Ascending aorta (tissue), 2 donors: ENCODE data around the gene FUT1. TPM values are rescaled to one million over a fixed set of nuclear protein-coding genes. Genes with fewer than 3 reads are reported as not detected.

Source experiments
- DNase-seq, 2 donors: peaks; one replicate each; pipeline ENCODE4 v3.0.0-alpha.2; 2019; ENCODE audit warnings: low spot score in 2 of 2
- H3K27ac ChIP-seq, 2 donors: fragments of 200-600 bp; sonication (generic); one replicate each; pipeline ENCODE4 v1.5.1; 2016 to 2017; ENCODE audit warnings: mild to moderate bottlenecking in 1 of 2
- H3K27me3 ChIP-seq: fragments of 200-600 bp; sonication (generic); one replicate; pipeline ENCODE4 v1.5.1; 2017
- H3K36me3 ChIP-seq, 2 donors: fragments of 200-600 bp; sonication (generic); one replicate each; pipeline ENCODE4 v1.5.1; 2016
- H3K4me1 ChIP-seq, 2 donors: fragments of 200-600 bp; sonication (generic); one replicate each; pipeline ENCODE4 v1.5.1; 2016 to 2017; ENCODE audit warnings: mild to moderate bottlenecking in 1 of 2
- H3K4me3 ChIP-seq, 2 donors: fragments of 200-600 bp; sonication (generic); one replicate each; pipeline ENCODE4 v1.5.1; 2016 to 2017; ENCODE audit warnings: mild to moderate bottlenecking in 1 of 2
- H3K9me3 ChIP-seq, 2 donors: fragments of 200-600 bp; sonication (generic); one replicate each; pipeline ENCODE4 v1.5.1; 2016
- intact Hi-C: fragments of 100-400 bp; cut with DNase I; formaldehyde crosslinking; loops from one replicate; pipeline ENCODE4 v1.15.1; 2023
- total RNA-seq: library from RNA; depleted of rRNA; stranded (reverse); fragments of >200 nt; gene quantifications from one replicate; pipeline ENCODE4 v1.1.0, GENCODE V29; 2016
- TF ChIP-seq, protein P1 (sequence below), 3 experiments: fragments of 200-600 bp in 2 of 3; fragments of 450-650 bp in 1 of 3; sonication (generic) in 2 of 3; IDR thresholded peaks; one replicate each; pipeline ENCODE4 v1.5.1; 2016 to 2019; ENCODE audit warnings: antibody characterized with exemption in 3 of 3, mild to moderate bottlenecking in 1 of 3, moderate library complexity in 1 of 3

Gene FUT1
- total RNA-seq, 1 donor from 2014 or later = 3.8 TPM

DNA sequence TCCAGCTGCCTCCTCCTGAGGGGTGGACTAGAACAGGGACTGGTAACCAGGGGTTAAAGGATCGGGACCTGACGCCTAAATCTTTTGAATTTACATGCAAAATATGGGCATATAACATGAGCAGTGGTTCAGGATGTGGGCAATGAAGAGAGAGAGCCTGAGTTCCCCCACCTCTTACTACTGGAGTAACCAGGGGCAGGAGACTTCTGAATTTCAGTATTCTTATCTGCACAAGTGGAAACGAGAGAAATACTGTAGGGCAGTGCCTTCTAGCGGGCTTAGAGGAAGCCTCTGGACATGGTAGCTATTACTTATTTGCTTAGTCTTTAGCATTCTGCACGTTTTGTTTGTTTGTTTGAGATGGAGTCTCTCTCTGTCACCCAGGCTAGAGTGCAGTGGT lies 32.1 kb upstream of the FUT1 start:
- Histone ChIP-seq H3K4me3 (no peak overlapping the region), H3K9me3 (no peaks in the 10 kb centered on the region), H3K36me3 (no peaks in the 10 kb centered on the region), H3K4me1 (no peaks in the 10 kb centered on the region), H3K27me3 (no peaks in the 10 kb centered on the region), H3K27ac (no peak overlapping the region)
- intact Hi-C loops = loop anchor here (10.0 kb wide), 2 partner anchors 140 to 360 kb away; partner anchors contain the start of gene CA11
- TF ChIP-seq, protein P1, sequence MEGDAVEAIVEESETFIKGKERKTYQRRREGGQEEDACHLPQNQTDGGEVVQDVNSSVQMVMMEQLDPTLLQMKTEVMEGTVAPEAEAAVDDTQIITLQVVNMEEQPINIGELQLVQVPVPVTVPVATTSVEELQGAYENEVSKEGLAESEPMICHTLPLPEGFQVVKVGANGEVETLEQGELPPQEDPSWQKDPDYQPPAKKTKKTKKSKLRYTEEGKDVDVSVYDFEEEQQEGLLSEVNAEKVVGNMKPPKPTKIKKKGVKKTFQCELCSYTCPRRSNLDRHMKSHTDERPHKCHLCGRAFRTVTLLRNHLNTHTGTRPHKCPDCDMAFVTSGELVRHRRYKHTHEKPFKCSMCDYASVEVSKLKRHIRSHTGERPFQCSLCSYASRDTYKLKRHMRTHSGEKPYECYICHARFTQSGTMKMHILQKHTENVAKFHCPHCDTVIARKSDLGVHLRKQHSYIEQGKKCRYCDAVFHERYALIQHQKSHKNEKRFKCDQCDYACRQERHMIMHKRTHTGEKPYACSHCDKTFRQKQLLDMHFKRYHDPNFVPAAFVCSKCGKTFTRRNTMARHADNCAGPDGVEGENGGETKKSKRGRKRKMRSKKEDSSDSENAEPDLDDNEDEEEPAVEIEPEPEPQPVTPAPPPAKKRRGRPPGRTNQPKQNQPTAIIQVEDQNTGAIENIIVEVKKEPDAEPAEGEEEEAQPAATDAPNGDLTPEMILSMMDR (IDR thresholded peaks at IDR 0.05) = no peak
- DNase-seq = no peak

DNA sequence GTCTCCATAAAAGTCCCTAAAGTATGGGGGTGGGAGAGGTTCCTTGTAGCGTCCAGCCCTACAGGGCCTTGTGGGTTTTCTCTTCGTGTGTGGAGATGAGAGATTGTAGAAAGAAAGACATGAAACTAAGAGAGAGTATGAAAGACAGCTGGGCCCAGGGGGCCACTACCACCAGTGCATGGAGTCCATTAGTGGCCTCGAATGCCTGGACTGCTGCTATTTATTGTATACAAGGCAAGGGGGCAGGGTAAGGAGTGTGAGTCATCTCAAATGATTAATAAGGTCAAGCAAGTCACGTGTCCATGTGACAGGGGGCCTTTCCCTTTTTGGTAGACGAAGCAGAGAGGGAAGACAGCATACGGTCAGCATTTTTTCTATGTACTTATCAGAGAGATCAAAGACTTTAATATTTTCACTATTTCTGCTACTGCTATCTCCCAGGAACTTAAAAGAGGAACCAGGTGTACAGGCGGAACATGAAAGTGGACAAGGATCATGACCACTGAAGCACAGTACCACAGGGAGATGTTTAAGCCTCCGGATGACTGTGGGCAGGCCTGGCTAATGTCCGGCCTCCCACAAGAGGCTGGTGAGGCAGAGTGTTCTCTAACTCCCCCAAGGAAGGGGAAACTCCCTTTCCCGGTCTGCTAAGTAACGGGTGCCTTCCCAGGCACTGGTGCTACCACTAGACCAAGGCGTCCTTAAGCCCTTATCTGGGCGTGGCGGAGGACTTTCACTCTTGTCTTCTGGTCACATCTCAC lies 28.4 kb upstream of the FUT1 start:
- DNase-seq = no peak
- H3K9me3 ChIP-seq = no peaks in the 10 kb centered on the region
- H3K4me1 ChIP-seq = no peaks in the 10 kb centered on the region
- no peak overlapping the region for H3K4me3 ChIP-seq
- no peak overlapping the region for H3K27ac ChIP-seq
- intact Hi-C loops = loop anchor here (10.0 kb wide), 2 partner anchors 136 to 364 kb away; partner anchors contain the start of gene CA11
- H3K36me3 ChIP-seq = no peaks in the 10 kb centered on the region
- no peaks in the 10 kb centered on the region for H3K27me3 ChIP-seq
- TF ChIP-seq, protein P1 (IDR thresholded peaks at IDR 0.05) = no peak

DNA sequence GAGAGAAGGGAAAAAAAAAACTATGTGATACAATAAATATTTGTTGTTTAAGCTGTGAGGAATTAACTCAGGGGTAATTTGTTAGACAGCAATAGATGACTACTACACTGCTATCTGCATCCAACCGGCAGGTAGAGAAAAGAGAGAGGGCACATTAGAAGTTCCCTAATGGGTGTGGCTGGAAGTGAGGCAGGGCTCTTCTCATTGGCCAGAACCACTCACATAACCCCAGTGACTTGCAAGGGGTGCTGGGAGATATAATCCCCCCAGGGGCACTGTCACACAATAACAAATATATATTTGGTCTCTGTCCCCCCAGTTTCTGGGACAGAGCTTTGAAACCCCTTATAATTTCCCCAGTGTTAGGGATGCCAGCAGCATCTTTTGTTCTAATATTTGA lies 27.2 kb upstream of the FUT1 start:
- Histone ChIP-seq H3K4me1 (no peaks in the 10 kb centered on the region), H3K27me3 (no peaks in the 10 kb centered on the region), H3K9me3 (no peaks in the 10 kb centered on the region), H3K4me3 (no peak overlapping the region), H3K36me3 (no peaks in the 10 kb centered on the region), H3K27ac (no peak overlapping the region)
- intact Hi-C loops = loop anchor here (10.0 kb wide), 2 partner anchors 135 to 365 kb away; partner anchors contain the start of gene CA11
- no peak for DNase-seq
- TF ChIP-seq, protein P1 (IDR thresholded peaks at IDR 0.05) = no peak

- no peak for DNase-seq
- H3K27ac ChIP-seq = no peak overlapping the region
- no peaks in the 10 kb centered on the region for H3K9me3 ChIP-seq
- no peaks in the 10 kb centered on the region for H3K36me3 ChIP-seq
- no peaks in the 10 kb centered on the region for H3K4me1 ChIP-seq
- TF ChIP-seq, protein P1 (IDR thresholded peaks at IDR 0.05) = no peak
- intact Hi-C loops = no loop called here
- H3K27me3 ChIP-seq = no peaks in the 10 kb centered on the region
- H3K4me3 ChIP-seq = no peak overlapping the region
Observed at GRCh38 chr19:48777720-48778119, 25.3 kb upstream of the FUT1 start.

DNA sequence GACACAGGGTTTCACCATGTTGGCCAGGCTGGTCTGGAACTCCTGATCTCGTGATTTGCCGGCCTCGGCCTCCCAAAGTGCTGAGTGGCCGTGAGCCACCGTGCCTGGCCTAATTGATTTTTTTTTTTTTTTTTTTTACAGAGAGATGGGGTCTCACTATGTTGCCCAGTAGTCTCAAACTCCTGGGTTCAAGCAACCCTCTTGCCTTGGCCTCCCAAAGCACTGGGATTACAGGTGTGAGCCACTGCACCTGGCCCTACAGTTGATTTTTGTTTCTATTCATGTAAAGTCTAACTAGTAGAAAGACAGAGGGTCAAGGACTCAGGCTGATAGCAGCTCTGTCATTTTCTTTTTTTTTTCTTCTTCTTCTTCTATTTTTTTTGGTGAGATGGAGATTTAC lies 24.7 kb upstream of the FUT1 start:
- intact Hi-C loops = no loop called here
- TF ChIP-seq, protein P1 (IDR thresholded peaks at IDR 0.05) = no peak
- no peaks in the 10 kb centered on the region for H3K27me3 ChIP-seq
- H3K4me3 ChIP-seq = no peak overlapping the region
- no peak overlapping the region for H3K27ac ChIP-seq
- no peaks in the 10 kb centered on the region for H3K9me3 ChIP-seq
- no peaks in the 10 kb centered on the region for H3K4me1 ChIP-seq
- H3K36me3 ChIP-seq = no peaks in the 10 kb centered on the region
- no peak for DNase-seq
